Heart right ventricle (tissue), 16 donors: ENCODE results near the gene GNAI1. TPM values are rescaled to one million over a fixed set of nuclear protein-coding genes. Genes with fewer than 3 reads are reported as not detected.

ENCODE experiments used
- ATAC-seq, 8 donors: fragments of 200-7000 bp; cut with Tn5 transposase; one replicate each; pipeline ENCODE4 v1.9.1; 2020; ENCODE audit warnings: mild to moderate bottlenecking in 8 of 8, moderate library complexity in 8 of 8, moderate number of reproducible peaks in 1 of 8
- DNase-seq, 2 donors: peaks; one replicate each; pipeline ENCODE4 v3.0.0-alpha.2; 2020
- H3K27ac ChIP-seq, 10 donors: fragments of 200-600 bp; sonication (generic) in 2 of 10; one replicate each; pipeline versions ENCODE4 v1.5.0 to v1.8.0; 2020 to 2022; ENCODE audit warnings: mild to moderate bottlenecking in 3 of 10
- H3K27me3 ChIP-seq, 7 donors: fragments of 200-600 bp; one replicate each; pipeline ENCODE4 v1.8.0; 2021 to 2022; ENCODE audit warnings: mild to moderate bottlenecking in 2 of 7
- H3K36me3 ChIP-seq, 9 donors: fragments of 200-600 bp; sonication (generic) in 1 of 9; one replicate each; pipeline versions ENCODE4 v1.5.0 to v1.8.0; 2020 to 2022; ENCODE audit warnings: mild to moderate bottlenecking in 2 of 9
- H3K4me1 ChIP-seq, 9 donors: fragments of 200-600 bp; sonication (generic) in 1 of 9; one replicate each; pipeline versions ENCODE4 v1.5.0 to v1.8.0; 2020 to 2022; ENCODE audit warnings: mild to moderate bottlenecking in 4 of 9
- H3K4me3 ChIP-seq, 10 donors: fragments of 200-600 bp; sonication (generic) in 2 of 10; one replicate each; pipeline versions ENCODE4 v1.5.0 to v1.8.0; 2020 to 2022; ENCODE audit warnings: mild to moderate bottlenecking in 7 of 10, moderate library complexity in 2 of 10
- H3K9me3 ChIP-seq, 11 donors: fragments of 200-600 bp in 10 of 11; sonication (generic) in 2 of 11; one replicate each; pipeline versions ENCODE4 v1.5.0 to v1.8.0; 2013 to 2022; ENCODE audit warnings: mild to moderate bottlenecking in 2 of 11, control low read depth in 1 of 11, moderate library complexity in 1 of 11
- WGBS, 2 donors: extraction: QIAGEN DNeasy Blood & Tissue Kit; methylation state at CpG; one replicate each; pipeline ENCODE4 v1.1.7; 2013; ENCODE audit warnings: inconsistent platforms in 1 of 2; 5-methylcytosine and 5-hydroxymethylcytosine counted together
- intact Hi-C, 10 donors: fragments of 100-400 bp; cut with DNase I; formaldehyde crosslinking; loops; one replicate each; pipeline versions ENCODE4 v1.11.1 to v1.14.2; 2022
- polyA plus RNA-seq, 2 donors: library from polyadenylated mRNA; stranded (reverse); fragments of 200-250 nt; gene quantifications; one replicate each; pipeline ENCODE4 v1.2.3, GENCODE V29; 2013
- total RNA-seq, 10 donors: library from RNA; stranded (reverse); fragmentation: NEBNext Ultra II Directional in 3 of 10; extraction: Animal tissue kit (Norgen Biotek cat#: 25700) in 3 of 10; gene quantifications; one replicate each; pipeline versions ENCODE4 v1.2.1 to v1.2.4, GENCODE V29; 2021 to 2023
- TF ChIP-seq, protein P1 (sequence below), 9 donors: fragments of 200-600 bp; sonication (generic) in 2 of 9; IDR thresholded peaks; one replicate each; pipeline versions ENCODE4 v1.5.0 to v1.8.0; 2021 to 2022; ENCODE audit warnings: antibody characterized with exemption in 9 of 9, mild to moderate bottlenecking in 5 of 9, moderate library complexity in 1 of 9
- donor health status: Arrhythmogenic right ventricular cardiomyopathy.
- donor health status: ischemic (EF 13 %, LVEDD 7.1; RV severe dilation, severe dysfunction).
- donor health status: healthy with polysubstance abuse.
- donor health status: DM: no; HTN: yes; CAD: no.
- donor health status: DM: no; HTN: no; CAD: no.
- donor health status: ischemic (EF 25% LVEDD 6.9; RV normal size, moderate dysfunction).
- donor health status: ischemic (EF 25% LVEDD 5.7; RV mildly dilated, moderate dysfunction).
- donor health status: healthy.
- donor health status: DM: yes; HTN: yes; CAD: no.
- donor health status: Ischemic cardiomyopathy.
- donor health status: ischemic (EF 35%, LVEDD 5.7; RV mildly dilated, moderate dysfunction).
- donor health status: nonischemic (EF 11% LVEDD 7.7; RV severe dilation, severe dysfunction).
- donor health status: DM: yes; HTN: yes; CAD: no.
- donor health status: PGD.
- donor health status: ischemic (EF 29% LVEDD 5.4; RV normal size, mild dysfunction).
- donor health status: nonischemic (EF 23%, LVEDD 6.1; RV moderate dilation, normal function).

GNAI1 gene
- total and polyA plus RNA-seq, 12 donors: 5.5 to 19.9 (median 12.5) TPM

DNA sequence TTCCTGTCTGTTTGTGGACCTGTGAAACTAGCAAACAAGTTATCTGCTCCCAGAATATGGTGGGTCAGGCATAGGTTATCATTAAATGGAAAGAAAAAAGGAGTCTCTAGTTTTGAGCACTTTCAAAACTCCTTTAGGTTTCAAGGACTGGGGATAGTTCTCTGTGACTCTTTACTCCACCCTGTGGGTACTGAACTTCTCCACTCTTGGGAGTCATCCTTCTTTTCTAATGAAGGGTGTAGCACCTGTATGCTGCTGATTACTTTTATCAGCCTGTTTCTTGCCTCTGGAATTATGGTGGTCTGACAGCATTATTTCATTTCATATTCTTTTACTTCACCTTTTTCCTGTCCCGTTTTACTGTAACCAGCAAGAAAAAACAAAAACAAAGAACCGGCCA is 6.7 kb downstream of the GNAI1 start:
- Histone ChIP-seq H3K9me3 (no peaks in the 10 kb centered on the region), H3K4me3 (no peak overlapping the region), H3K36me3 (no peaks in the 10 kb centered on the region), H3K4me1 (peaks cover 0 to 56% (median 21%) of the 10 kb centered on the region in 9 donors), H3K27me3 (peaks cover 0 to 14% (median 0%) of the 10 kb centered on the region in 7 donors), H3K27ac (no peak overlapping the region)
- WGBS, 2 donors: 73 to 84% methylated on average over 2 of the region's 2 CpGs
- TF ChIP-seq, protein P1, sequence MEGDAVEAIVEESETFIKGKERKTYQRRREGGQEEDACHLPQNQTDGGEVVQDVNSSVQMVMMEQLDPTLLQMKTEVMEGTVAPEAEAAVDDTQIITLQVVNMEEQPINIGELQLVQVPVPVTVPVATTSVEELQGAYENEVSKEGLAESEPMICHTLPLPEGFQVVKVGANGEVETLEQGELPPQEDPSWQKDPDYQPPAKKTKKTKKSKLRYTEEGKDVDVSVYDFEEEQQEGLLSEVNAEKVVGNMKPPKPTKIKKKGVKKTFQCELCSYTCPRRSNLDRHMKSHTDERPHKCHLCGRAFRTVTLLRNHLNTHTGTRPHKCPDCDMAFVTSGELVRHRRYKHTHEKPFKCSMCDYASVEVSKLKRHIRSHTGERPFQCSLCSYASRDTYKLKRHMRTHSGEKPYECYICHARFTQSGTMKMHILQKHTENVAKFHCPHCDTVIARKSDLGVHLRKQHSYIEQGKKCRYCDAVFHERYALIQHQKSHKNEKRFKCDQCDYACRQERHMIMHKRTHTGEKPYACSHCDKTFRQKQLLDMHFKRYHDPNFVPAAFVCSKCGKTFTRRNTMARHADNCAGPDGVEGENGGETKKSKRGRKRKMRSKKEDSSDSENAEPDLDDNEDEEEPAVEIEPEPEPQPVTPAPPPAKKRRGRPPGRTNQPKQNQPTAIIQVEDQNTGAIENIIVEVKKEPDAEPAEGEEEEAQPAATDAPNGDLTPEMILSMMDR (IDR thresholded peaks at IDR 0.05): no peak
- intact Hi-C loops: no loop called here
- no peak for DNase-seq
- no peak for ATAC-seq

DNA sequence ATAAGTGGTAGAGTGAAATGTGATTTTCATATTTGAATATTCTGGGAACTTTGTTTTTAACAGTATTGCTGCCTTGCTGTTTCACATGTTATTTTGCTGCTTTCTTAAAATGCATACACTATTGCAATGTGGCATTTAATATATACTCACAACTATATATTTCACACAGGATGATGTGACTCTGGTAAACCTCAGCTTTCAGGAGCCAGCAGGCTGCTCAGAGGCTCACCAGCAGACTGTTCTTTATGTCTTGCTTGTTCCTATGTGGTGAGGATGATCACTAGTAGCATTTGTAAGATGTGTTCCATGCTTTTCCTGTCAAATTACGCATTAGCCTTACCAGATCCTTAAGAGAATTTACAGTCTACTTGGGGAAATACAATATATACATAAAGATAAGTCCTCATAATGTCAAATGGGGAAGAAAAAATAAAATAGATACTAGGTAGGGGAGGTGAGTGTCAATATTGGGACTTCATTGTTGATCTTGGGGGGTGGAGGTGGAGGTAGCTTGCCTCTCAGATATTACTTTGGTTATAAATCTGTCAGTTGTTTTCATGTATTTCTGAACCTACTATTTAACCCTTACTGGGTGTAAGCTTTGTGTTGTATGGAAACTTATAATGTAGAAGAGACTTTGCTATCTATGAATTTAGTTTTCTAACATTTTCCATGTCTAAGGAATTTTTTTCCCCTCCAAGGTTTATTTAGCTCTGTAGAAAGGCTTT is 8.4 kb downstream of the GNAI1 start:
- intact Hi-C loops: no loop called here
- Histone ChIP-seq H3K4me3 (no peak overlapping the region), H3K27ac (no peak overlapping the region), H3K27me3 (no peaks in the 10 kb centered on the region), H3K36me3 (no peaks in the 10 kb centered on the region), H3K4me1 (peaks cover 0 to 58% (median 18%) of the 10 kb centered on the region in 9 donors), H3K9me3 (no peaks in the 10 kb centered on the region)
- DNase-seq (no peak), ATAC-seq (no peak)
- TF ChIP-seq, protein P1 (IDR thresholded peaks at IDR 0.05): no peak
- WGBS, 2 donors: 88 to 89% methylated on average over 1 of the region's 1 CpG

DNA sequence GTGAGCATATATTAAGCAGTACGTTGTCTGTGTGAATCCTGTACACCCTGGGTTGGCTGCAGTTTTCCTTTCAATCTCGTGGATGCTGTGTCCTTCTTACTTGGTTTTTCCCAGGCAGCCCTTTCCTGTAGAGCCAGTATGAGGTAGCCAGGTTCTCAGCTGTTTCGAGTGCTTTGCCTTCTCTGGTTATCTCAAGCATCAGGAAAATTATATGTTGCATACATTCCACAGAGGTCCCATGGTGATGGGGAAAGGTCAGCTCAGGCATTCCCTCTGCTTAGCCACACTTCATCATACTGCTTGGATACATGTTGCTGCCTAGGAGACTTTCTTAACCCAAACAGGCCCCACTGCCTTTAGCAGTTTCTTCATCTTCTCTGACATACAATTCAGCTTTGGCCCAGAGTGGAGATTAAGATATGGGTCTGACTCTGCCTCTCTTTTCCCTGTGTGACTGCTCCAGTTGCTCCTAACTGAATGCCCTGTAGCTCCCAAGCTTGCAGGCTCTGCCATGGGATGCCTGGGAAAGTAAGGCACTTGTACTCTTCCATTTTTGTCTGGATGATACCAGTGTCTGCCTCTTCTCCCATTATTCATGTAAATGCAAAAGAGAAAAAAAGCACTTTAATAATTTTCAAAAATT is 11.3 kb downstream of the GNAI1 start:
- DNase-seq (no peak), ATAC-seq (peak in 5 of 8 donors; percentile 24 to 52 (median 29))
- peaks cover 0 to 52% (median 13%) of the 10 kb centered on the region in 9 donors for H3K4me1 ChIP-seq
- 34 to 45% methylated on average over 3 of the region's 3 CpGs for WGBS, 2 donors
- H3K4me3 ChIP-seq: no peak overlapping the region
- no peaks in the 10 kb centered on the region for H3K9me3 ChIP-seq
- H3K27me3 ChIP-seq: no peaks in the 10 kb centered on the region
- intact Hi-C loops: loop anchor here in 1 of 10 donors (5.0 kb wide), 1 partner anchor 36 kb away; no protein-coding TSS in a partner anchor
- H3K36me3 ChIP-seq: no peaks in the 10 kb centered on the region
- TF ChIP-seq, protein P1 (IDR thresholded peaks at IDR 0.05): no peak
- peak overlapping the region in 1 of 10 donors; percentile 32 for H3K27ac ChIP-seq

DNA sequence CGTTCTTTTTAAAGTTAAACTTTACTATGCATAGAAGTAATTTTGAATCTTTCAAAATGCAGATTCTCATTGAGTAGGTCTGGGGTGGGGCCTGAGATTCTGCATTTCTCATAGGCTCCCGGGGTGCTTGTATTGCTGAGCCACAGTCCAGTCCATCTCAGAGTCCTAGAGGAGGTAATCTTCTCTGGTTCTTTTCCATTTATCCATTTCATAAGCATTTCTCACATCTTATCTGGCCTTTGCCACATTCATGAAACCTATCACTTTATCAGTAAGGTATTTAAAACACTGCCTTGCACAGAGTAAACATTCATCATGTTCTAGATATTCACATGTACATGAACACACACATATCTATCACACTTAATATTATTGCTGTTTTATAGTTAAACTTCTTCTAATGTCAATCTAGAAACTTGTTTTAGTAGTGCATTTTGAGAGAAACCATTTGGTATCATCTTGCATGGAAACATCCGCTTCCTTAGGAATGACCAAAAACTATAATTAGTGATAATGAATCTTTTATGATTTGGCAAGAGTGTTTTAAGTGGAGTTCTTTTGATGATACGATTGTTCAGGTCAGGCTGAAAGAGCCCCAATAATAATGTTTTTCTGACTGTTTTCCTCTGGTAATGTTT is 12.0 kb downstream of the GNAI1 start:
- Histone ChIP-seq H3K36me3 (no peaks in the 10 kb centered on the region), H3K4me1 (peaks cover 0 to 60% (median 20%) of the 10 kb centered on the region in 9 donors), H3K9me3 (no peaks in the 10 kb centered on the region), H3K27ac (no peak overlapping the region), H3K27me3 (no peaks in the 10 kb centered on the region), H3K4me3 (no peak overlapping the region)
- TF ChIP-seq, protein P1 (IDR thresholded peaks at IDR 0.05): no peak
- DNase-seq (no peak), ATAC-seq (no peak)
- 66 to 72% methylated on average over 4 of the region's 4 CpGs for WGBS, 2 donors
- intact Hi-C loops: loop anchor here in 1 of 10 donors (5.0 kb wide), 1 partner anchor 36 kb away; no protein-coding TSS in a partner anchor
